SK-N-SH (cell line): ENCODE measurements around the gene CAPSL.

Experiments used
- EZH2phosphoT487 ChIP-seq: fragments of 200-600 bp; sonication (generic); IDR thresholded peaks from 2 replicates; pipeline ENCODE4 v1.6.1; 2017; ENCODE audit warnings: low read depth, mixed run types, mild to moderate bottlenecking, antibody characterized with exemption, moderate library complexity, borderline replicate concordance
- FOXJ3 ChIP-seq: sonication (generic); formaldehyde crosslinking; IDR thresholded peaks from 2 replicates; pipeline ENCODE4 v1.5.1; 2020; ENCODE audit warnings: mild to moderate bottlenecking, missing genetic modification reagents
- GABPA ChIP-seq: IDR thresholded peaks from 2 replicates; pipeline ENCODE4 v1.4.0; 2012; ENCODE audit warnings: low read depth, mild to moderate bottlenecking
- GATA2 ChIP-seq: sonication (generic); formaldehyde crosslinking; IDR thresholded peaks from 2 replicates; pipeline ENCODE4 v1.5.0; 2020; ENCODE audit warnings: mild to moderate bottlenecking, missing genetic modification reagents
- JUND ChIP-seq: IDR thresholded peaks from 2 replicates; pipeline ENCODE4 v1.4.0; 2012
- MXI1 ChIP-seq: IDR thresholded peaks from 2 replicates; pipeline ENCODE4 v1.6.1; 2012; ENCODE audit warnings: mild to moderate bottlenecking, low read depth, low read length, improper control_type of control experiment
- POLR2AphosphoS5 ChIP-seq: IDR thresholded peaks from 2 replicates; pipeline ENCODE4 v1.6.1; 2012; ENCODE audit warnings: low read depth, low read length
- TF ChIP-seq, protein P1 (sequence below): fragments of 200-600 bp; sonication (generic); IDR thresholded peaks from 2 replicates; pipeline ENCODE4 v1.6.1; 2017; ENCODE audit warnings: antibody characterized with exemption, mild to moderate bottlenecking, moderate library complexity
- TF ChIP-seq, protein P2 (sequence below): IDR thresholded peaks from 2 replicates; pipeline ENCODE4 v1.6.1; 2012; ENCODE audit warnings: mild to moderate bottlenecking, low read depth, low read length, moderate library complexity
- TF ChIP-seq, protein P3 (sequence below): IDR thresholded peaks from 2 replicates; pipeline ENCODE4 v1.4.0; 2012; ENCODE audit warnings: low read depth, borderline replicate concordance
- TF ChIP-seq, protein P4 (sequence below): fragments of 150-350 bp; IDR thresholded peaks from 2 replicates; pipeline ENCODE4 v1.6.1; 2017; ENCODE audit warnings: antibody characterized with exemption, low read length, low read depth, borderline replicate concordance
- TF ChIP-seq, protein P5 (sequence below): IDR thresholded peaks from 2 replicates; pipeline ENCODE4 v1.4.0; 2012; ENCODE audit warnings: low read depth

DNA sequence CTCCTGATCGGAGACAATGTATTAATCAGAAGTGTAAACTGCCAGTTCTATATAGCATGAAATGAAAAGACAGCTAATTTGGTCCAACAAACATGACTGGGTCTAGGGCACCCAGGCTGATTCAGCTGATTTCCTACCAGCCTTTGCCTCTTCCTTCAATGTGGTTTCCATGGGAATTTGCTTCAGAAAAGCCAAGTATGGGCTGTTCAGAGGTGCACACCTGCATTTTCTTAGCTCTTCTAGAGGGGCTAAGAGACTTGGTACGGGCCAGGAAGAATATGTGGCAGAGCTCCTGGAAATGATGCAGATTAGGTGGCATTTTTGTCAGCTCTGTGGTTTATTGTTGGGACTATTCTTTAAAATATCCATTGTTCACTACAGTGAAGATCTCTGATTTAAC lies 59.3 kb downstream of the CAPSL start:
- TF ChIP-seq, protein P1, sequence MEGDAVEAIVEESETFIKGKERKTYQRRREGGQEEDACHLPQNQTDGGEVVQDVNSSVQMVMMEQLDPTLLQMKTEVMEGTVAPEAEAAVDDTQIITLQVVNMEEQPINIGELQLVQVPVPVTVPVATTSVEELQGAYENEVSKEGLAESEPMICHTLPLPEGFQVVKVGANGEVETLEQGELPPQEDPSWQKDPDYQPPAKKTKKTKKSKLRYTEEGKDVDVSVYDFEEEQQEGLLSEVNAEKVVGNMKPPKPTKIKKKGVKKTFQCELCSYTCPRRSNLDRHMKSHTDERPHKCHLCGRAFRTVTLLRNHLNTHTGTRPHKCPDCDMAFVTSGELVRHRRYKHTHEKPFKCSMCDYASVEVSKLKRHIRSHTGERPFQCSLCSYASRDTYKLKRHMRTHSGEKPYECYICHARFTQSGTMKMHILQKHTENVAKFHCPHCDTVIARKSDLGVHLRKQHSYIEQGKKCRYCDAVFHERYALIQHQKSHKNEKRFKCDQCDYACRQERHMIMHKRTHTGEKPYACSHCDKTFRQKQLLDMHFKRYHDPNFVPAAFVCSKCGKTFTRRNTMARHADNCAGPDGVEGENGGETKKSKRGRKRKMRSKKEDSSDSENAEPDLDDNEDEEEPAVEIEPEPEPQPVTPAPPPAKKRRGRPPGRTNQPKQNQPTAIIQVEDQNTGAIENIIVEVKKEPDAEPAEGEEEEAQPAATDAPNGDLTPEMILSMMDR = no peak
- TF ChIP-seq POLR2AphosphoS5 = no peak
- TF ChIP-seq, protein P2, sequence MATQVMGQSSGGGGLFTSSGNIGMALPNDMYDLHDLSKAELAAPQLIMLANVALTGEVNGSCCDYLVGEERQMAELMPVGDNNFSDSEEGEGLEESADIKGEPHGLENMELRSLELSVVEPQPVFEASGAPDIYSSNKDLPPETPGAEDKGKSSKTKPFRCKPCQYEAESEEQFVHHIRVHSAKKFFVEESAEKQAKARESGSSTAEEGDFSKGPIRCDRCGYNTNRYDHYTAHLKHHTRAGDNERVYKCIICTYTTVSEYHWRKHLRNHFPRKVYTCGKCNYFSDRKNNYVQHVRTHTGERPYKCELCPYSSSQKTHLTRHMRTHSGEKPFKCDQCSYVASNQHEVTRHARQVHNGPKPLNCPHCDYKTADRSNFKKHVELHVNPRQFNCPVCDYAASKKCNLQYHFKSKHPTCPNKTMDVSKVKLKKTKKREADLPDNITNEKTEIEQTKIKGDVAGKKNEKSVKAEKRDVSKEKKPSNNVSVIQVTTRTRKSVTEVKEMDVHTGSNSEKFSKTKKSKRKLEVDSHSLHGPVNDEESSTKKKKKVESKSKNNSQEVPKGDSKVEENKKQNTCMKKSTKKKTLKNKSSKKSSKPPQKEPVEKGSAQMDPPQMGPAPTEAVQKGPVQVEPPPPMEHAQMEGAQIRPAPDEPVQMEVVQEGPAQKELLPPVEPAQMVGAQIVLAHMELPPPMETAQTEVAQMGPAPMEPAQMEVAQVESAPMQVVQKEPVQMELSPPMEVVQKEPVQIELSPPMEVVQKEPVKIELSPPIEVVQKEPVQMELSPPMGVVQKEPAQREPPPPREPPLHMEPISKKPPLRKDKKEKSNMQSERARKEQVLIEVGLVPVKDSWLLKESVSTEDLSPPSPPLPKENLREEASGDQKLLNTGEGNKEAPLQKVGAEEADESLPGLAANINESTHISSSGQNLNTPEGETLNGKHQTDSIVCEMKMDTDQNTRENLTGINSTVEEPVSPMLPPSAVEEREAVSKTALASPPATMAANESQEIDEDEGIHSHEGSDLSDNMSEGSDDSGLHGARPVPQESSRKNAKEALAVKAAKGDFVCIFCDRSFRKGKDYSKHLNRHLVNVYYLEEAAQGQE = no peak
- TF ChIP-seq, protein P3, sequence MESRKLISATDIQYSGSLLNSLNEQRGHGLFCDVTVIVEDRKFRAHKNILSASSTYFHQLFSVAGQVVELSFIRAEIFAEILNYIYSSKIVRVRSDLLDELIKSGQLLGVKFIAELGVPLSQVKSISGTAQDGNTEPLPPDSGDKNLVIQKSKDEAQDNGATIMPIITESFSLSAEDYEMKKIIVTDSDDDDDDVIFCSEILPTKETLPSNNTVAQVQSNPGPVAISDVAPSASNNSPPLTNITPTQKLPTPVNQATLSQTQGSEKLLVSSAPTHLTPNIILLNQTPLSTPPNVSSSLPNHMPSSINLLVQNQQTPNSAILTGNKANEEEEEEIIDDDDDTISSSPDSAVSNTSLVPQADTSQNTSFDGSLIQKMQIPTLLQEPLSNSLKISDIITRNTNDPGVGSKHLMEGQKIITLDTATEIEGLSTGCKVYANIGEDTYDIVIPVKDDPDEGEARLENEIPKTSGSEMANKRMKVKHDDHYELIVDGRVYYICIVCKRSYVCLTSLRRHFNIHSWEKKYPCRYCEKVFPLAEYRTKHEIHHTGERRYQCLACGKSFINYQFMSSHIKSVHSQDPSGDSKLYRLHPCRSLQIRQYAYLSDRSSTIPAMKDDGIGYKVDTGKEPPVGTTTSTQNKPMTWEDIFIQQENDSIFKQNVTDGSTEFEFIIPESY = no peak
- TF ChIP-seq MXI1 = no peak
- TF ChIP-seq FOXJ3 (CRISPR knock-in tag) = no peak
- no peak for TF ChIP-seq EZH2phosphoT487
- TF ChIP-seq, protein P4, sequence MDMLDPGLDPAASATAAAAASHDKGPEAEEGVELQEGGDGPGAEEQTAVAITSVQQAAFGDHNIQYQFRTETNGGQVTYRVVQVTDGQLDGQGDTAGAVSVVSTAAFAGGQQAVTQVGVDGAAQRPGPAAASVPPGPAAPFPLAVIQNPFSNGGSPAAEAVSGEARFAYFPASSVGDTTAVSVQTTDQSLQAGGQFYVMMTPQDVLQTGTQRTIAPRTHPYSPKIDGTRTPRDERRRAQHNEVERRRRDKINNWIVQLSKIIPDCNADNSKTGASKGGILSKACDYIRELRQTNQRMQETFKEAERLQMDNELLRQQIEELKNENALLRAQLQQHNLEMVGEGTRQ = no peak
- TF ChIP-seq, protein P5, sequence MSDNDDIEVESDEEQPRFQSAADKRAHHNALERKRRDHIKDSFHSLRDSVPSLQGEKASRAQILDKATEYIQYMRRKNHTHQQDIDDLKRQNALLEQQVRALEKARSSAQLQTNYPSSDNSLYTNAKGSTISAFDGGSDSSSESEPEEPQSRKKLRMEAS = no peak
- TF ChIP-seq GABPA = no peak
- no peak for TF ChIP-seq GATA2 (CRISPR knock-in tag)
- TF ChIP-seq JUND = no peak
